GM18498 (cell line): ENCODE results near the gene PACRG.

Experiments
- ATAC-seq: cut with Tn5 transposase; IDR thresholded peaks from one replicate; pipeline ENCODE4 v1.9.1; 2021; ENCODE audit warnings: mild to moderate bottlenecking, moderate library complexity; ENCODE audit not compliant: unreplicated experiment

PACRG gene

DNA sequence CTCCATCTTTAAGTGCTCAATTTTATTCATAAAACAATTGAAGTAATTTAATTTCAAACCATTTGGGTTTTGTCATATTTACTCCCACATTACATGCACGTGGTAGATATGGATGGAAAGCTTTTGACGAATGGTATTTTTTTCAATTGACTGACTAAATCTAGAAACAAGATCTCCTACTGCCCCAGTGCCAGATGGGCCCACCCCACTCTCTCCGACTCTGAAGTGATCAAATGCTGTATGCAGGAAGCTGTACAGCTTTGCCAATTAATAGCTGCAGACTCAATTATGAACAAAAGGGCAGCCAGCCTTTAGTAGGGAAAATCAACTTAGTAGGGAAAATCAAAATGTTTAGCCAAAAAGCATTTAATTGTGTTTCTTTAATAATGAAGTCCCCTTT, 46.2 kb downstream of the PACRG start:
- ATAC-seq: no peak

DNA sequence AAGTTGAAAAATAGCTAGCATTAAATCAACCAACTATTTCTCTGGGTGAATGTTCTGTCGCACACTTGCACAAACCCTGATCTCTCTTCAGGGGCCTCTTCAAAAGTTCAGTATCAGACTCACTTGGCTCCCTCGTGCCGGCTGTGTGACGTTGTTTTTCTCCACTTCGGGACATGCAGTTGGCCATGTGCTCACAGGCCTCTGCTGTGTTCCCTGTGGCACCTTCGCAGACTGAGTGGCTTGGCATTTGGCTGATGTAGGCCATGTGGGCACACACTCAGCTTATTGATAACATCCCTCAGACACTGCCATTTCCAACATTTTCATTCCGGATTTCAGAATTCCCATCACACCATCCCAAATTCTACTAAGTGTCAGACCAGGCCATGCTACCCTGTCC, 49.3 kb downstream of the PACRG start:
- no peak for ATAC-seq

GRCh38 chr6:162778603-162779002, 50.8 kb downstream of the PACRG start:
- ATAC-seq: no peak

DNA sequence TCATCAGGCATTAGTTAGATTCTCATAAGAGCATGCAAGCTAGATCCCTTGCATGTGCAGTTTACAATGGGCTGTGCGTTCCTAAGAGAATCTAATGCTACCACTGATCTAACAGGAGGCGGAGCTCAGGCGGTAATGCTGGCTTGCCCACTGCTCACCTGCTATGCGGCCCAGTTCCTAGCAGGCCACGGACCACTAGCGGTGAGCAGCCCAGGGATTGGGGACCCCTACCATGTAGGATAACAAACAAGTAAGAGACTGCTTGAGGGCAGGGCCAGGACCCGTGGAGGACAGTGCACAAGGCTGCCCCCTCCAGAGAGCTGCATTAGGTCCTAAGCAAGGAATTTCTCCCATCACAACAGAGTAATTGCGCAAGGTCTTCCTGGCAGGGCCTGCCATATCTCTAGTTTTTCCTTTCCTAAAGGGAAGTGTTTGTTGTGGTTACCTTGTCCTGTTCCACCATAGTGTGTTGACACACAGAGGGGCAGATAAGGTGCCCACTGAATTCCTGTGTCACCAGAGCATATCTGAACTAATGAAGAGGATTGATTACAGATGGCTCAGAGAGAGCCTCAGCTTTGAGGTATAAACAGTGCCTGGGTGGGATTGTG, 58.0 kb downstream of the PACRG start:
- ATAC-seq: no peak

- no peak for ATAC-seq
Measured at GRCh38 chr6:162798546-162799266, 70.9 kb downstream of the PACRG start.

DNA sequence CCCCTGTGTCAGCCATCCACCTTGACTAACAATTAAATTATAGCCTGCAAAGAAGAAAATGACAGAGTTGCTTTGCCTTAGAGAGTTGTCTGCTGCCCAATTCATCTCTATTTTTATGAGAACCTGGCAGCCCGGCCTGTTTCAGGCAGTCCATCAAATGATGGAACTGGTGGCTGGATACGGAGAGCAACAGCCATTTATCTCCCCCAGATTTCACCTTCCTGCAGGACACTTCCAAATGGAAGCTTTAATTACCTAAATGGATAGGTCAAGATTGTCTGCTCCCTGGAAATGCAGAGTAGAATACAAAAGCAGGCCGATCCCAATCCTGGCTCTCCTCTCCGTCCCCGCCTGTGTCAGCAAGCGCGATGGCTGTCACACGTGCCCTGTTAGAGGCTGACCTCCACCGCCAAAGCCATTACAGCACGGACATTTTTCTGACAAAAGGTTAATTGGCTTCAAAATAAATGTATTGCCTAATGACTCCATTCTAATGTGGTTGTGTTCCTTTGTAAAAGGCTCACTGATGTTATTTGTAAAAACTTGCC, 86.7 kb downstream of the PACRG start:
- no peak for ATAC-seq

GRCh38 chr6:162817196-162817595, 89.4 kb downstream of the PACRG start:
- no peak for ATAC-seq

DNA sequence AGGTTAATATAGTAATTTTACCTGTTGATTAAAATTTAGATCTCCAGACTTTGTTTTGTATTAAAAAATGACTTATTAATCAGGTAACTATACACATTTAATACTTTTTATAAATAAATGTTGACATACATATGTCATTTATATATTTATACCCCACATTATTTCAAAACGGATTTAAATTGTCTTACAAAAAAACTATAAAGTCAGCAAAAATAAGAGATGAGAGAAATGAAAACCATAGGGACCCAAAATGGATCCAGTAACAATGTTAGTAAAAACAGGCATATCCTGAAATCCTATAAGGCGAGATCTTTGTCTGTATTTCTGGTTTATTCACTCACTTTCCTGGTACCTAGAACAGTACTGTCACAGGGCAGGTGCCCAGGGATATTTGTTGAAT, 91.5 kb downstream of the PACRG start:
- ATAC-seq: no peak

- ATAC-seq: no peak
Measured at GRCh38 chr6:162821102-162821501, 93.3 kb downstream of the PACRG start.

- no peak for ATAC-seq
Measured at GRCh38 chr6:162825597-162825996, 97.8 kb downstream of the PACRG start.

DNA sequence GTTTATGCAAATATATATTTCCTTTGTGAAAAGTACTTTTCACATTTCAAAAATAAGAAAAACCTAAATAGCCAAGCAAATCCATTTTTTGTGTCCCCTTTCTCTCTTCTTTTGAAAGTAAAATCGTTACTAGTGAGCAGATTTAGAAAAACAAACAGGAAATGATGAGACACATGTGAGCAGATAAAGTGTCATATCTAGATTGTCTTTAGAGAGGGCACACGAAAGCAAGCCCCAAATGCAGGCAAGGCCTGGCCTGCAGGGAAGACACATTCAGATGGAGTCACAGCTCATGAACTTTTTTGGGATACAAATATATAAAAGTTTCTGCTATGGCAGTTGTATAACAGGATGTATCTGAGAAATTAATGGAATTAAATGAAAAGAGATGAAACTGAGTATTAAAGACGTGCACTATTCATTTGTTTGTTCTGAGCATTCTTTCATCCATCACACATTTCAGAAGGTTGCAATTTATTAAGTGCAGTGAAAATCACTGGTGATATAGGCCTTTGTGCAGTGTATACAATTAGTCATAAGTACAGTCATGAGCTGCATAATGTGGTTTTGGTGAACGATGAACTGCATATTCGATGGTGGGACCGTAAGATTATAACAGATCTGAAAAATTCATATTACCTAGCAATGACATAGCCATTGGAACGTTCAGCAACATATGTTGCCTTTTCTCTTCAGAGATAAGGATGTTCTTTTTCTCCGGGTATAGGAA, 101.4 kb downstream of the PACRG start:
- ATAC-seq: no peak

DNA sequence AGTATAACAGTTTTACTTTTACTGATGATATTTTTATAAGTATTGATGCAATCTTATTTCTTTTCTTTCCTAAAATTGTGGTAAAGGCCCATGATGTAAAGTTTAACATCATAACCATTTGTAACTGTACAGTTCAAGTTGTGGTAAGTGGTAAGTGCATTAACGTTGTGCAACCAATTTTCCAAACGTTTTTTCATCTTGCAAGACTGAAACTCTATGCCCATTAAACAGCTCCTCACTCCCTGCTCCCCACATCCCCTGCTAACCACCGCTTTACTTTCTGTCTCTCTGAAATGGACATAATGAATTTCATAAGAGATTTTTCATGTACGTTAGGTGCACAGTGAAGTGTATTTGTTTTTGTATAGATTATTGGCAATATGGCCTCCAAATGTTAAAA, 106.0 kb downstream of the PACRG start:
- no peak for ATAC-seq

- no peak for ATAC-seq
Measured at GRCh38 chr6:162845972-162846371, 118.2 kb downstream of the PACRG start.

DNA sequence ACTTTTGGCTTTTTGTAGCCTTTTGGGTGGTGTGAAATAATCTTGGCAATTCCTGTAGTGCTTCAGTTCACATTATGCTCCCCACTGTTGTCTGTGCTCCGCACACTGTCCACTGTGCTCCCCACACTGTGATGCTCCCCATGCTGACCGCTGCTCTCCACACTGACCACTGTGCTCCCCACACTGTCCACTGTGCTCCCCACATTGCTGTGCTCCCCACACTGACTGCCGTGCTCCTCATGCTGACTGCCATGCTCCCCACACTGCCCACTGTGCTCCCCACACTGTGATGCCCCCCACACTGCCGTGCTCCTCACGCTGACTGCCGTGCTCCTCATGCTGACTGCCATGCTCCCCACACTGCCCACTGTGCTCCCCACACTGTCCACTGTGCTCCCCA, 118.9 kb downstream of the PACRG start:
- no peak for ATAC-seq

DNA sequence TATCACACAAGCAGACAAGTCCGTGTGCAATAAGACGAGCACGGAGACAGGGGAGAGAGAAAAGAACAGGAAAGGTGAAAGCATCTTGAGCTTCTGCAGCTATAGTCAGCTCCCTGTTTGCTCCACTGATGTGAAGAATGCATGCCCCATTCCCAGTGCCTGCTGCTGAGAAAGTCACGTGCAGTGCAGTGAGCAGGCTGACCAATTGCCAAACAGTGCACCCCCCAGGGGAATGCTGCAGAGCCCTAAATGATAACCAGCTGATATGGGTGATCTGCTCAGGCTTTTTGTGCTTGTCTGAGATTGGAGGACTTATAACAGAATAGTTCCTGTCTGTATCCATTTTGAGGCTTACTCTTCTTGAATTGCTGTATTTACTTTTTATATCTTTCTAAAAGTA, 121.5 kb downstream of the PACRG start:
- ATAC-seq: no peak

- ATAC-seq: no peak
Measured at GRCh38 chr6:162852192-162852591, 124.4 kb downstream of the PACRG start.

- ATAC-seq: no peak
Measured at GRCh38 chr6:162852840-162853577, 125.2 kb downstream of the PACRG start.

- ATAC-seq: no peak
Measured at GRCh38 chr6:162854228-162854627, 126.5 kb downstream of the PACRG start.

DNA sequence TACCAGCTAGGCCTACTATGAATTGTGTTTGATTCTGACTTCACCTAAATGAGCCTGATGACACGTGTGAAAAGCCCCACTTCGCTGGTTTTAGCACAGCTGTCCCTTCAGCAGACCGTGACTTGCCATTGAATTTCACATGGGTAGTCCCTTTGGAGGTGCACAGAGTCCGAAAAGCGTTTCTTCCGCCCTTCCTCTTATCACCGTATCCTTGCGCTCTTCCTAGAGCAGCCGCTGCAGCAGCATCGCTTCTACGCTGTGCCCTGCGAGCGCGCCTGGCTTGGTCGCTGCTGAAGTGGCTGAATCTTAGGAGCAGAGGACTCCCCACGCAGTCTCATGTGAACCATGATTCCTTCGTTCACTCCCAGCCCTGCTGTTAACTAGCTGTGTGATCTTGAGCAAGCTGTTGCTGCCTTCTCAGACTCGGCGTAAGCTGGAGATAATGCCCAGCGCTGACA, 127.0 kb downstream of the PACRG start:
- no peak for ATAC-seq

- no peak for ATAC-seq
Measured at GRCh38 chr6:162856885-162857284, 129.1 kb downstream of the PACRG start.

DNA sequence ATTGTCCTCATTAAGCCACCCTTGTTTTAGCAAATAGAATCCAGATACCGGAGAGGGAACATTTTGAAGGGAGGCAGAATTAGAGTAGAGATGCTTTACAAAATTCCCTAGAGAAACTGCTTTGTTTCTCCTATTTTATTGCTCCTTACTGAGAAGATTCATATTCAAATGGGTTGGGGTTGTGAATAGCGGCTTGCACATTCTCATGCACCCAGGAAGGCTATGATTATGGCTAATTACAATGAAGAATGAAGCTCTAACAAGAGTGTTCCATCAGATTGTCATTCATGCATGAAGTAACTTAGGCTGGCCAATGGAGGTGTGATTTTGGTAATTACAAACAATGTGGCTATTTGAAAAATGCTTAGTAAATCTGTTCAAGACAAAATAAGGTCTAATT, 129.6 kb downstream of the PACRG start:
- ATAC-seq: no peak
